Measurements from ENCODE around the gene PLCH2. TPM values are rescaled to one million over a fixed set of nuclear protein-coding genes. Genes with fewer than 3 reads are reported as not detected.
A peak's percentile ranks its signal among the peaks of the same experiment; 100 is the strongest.
"Not testable (repeated sequence)": the region's sequence is repeated elsewhere in the genome, so short reads cannot be mapped to it uniquely, and the experiment has no call there.

The PLCH2 gene
- total RNA-seq, 1 donor from 2014 or later, result not detected

DNA sequence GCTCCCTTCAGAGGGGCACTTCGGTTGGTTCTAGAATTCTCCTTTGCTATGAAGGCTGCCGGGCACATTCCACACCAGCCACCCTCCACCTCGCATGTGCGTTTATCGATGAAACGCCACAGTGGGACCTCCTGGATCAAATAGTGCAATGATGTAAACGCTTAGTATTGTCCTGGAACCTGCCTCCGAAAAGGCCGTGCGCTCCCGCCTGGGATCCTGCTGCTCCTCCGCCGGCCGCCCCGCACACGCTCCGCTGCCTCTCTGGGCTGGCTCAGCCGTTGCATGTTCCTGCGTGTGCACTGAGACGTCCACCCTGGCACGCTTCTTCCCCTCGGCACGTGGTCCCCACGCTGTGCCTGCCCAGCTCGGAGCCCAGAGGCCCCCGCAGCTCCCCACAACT is 76.1 kb downstream of the PLCH2 start:
- Mint-ChIP-seq H3K4me3 (ENCODE audit: low read depth) (no peak overlapping the region), H3K9me3 (ENCODE audit: low read depth) (no peaks in the 10 kb centered on the region), H3K4me1 (ENCODE audit: low read depth) (peaks cover 6% of the 10 kb centered on the region), H3K27me3 (peaks cover 3% of the 10 kb centered on the region), H3K27ac (no peak overlapping the region), H3K36me3 (ENCODE audit: insufficient read depth) (no peaks in the 10 kb centered on the region)
- no peak for DNase-seq (ENCODE audit: low spot score, unreplicated experiment)
- no peak for TF ChIP-seq CTCF (IDR thresholded peaks at IDR 0.05; ENCODE audit: unreplicated experiment)

GRCh38 chr1:2553076-2553475 is 77.0 kb downstream of the PLCH2 start:
- H3K4me1 Mint-ChIP-seq (ENCODE audit: low read depth); H3K27ac Mint-ChIP-seq; H3K36me3 Mint-ChIP-seq (ENCODE audit: insufficient read depth); H3K27me3 Mint-ChIP-seq; H3K4me3 Mint-ChIP-seq (ENCODE audit: low read depth); DNase-seq (ENCODE audit: low spot score, unreplicated experiment); H3K9me3 Mint-ChIP-seq (ENCODE audit: low read depth): not testable (repeated sequence)

DNA sequence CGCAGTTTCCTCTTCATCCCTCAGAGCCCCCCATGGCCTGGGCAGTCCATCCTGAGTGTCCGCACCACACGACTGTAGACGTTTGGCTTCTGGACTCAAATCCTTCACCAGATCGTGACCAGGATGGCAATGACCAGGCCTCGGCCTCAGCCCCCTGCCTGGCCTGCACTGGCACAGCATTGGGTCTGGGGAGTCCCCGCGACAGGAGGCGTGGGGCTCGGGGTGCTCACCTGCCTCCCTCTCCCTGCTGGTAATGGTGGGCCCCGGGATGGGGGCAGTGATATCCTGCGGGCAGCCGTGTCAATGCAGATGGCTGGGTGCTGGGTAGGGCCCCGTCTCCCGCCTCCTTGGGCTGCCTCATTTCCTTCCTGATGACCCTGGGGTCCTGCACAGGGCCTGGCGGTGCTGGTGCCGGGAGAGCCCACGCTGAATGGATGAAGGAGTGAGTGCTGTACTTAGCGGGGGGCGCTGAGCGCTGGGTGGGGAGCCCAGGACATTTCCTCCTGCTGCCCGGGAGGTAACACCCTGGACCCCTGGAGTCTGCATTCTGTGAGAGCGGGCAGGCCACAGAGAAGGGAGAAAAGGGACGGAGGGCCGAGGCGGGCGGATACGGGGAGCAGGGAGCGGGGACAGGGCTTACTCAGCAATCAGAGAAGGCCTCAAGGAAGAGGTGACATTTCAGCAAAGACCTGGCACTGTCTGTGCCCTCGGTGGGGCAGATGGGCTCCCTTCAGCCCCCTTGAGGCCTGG is 78.0 kb downstream of the PLCH2 start:
- Mint-ChIP-seq H3K27ac (no peak overlapping the region), H3K4me3 (ENCODE audit: low read depth) (no peak overlapping the region), H3K4me1 (ENCODE audit: low read depth) (peaks cover 4% of the 10 kb centered on the region), H3K27me3 (peaks cover 3% of the 10 kb centered on the region), H3K9me3 (ENCODE audit: low read depth) (no peaks in the 10 kb centered on the region), H3K36me3 (ENCODE audit: insufficient read depth) (no peaks in the 10 kb centered on the region)
- DNase-seq (ENCODE audit: low spot score, unreplicated experiment), result no peak
- no peak for TF ChIP-seq CTCF (IDR thresholded peaks at IDR 0.05; ENCODE audit: unreplicated experiment)

- H3K27me3 Mint-ChIP-seq, result peaks cover 3% of the 10 kb centered on the region
- H3K4me3 Mint-ChIP-seq (ENCODE audit: low read depth), result no peak overlapping the region
- peak; percentile 37 for TF ChIP-seq CTCF (IDR thresholded peaks at IDR 0.05; ENCODE audit: unreplicated experiment)
- DNase-seq (ENCODE audit: low spot score, unreplicated experiment), result no peak
- H3K27ac Mint-ChIP-seq, result no peak overlapping the region
- no peaks in the 10 kb centered on the region for H3K36me3 Mint-ChIP-seq (ENCODE audit: insufficient read depth)
- no peaks in the 10 kb centered on the region for H3K9me3 Mint-ChIP-seq (ENCODE audit: low read depth)
- peaks cover 4% of the 10 kb centered on the region for H3K4me1 Mint-ChIP-seq (ENCODE audit: low read depth)
Observed at GRCh38 chr1:2554621-2555387, 78.7 kb downstream of the PLCH2 start.

Other genes starting within 250 kb of the PLCH2 start
- gene SKI, start 248.0 kb upstream of the PLCH2 start, total RNA-seq, result 56.2 and 59.4 TPM in 2 replicates
- 34.0 and 35.3 TPM in 2 replicates for gene MORN1, start 84.7 kb upstream of the PLCH2 start, total RNA-seq
- 93.6 and 99.3 TPM in 2 replicates for gene RER1, start 84.4 kb upstream of the PLCH2 start, total RNA-seq
- gene PEX10, start 63.7 kb upstream of the PLCH2 start, total RNA-seq, result 27.5 and 27.6 TPM in 2 replicates
- 42.5 and 45.4 TPM in 2 replicates for gene PANK4, start 50.3 kb downstream of the PLCH2 start, total RNA-seq
- gene HES5, start 54.0 kb downstream of the PLCH2 start, total RNA-seq, result 0.36 TPM in 1 of 2 replicates, not detected in the other
- gene TNFRSF14, start 80.1 kb downstream of the PLCH2 start, total RNA-seq, result 0.41 and 0.75 TPM in 2 replicates
- gene PRXL2B, start 110.5 kb downstream of the PLCH2 start, total RNA-seq, result 32.0 and 36.4 TPM in 2 replicates
- gene MMEL1, start 156.7 kb downstream of the PLCH2 start, total RNA-seq, result 0.64 and 0.93 TPM in 2 replicates

Measured in progenitor cell of endocrine pancreas (in vitro differentiated cells).